ENCODE results near the gene BEX1.

The BEX1 gene

GRCh38 chrX:103017542-103017941 is 46.4 kb downstream of the BEX1 start:
- H4K20me1 ChIP-seq (ENCODE audit: insufficient read depth, low read length) = no peaks in the 10 kb centered on the region
- no peaks in the 10 kb centered on the region for H3K27me3 ChIP-seq (ENCODE audit: insufficient read depth, low read length, poor library complexity)

GRCh38 chrX:103012945-103013344 is 51.0 kb downstream of the BEX1 start:
- Histone ChIP-seq H3K4me1 (ENCODE audit: insufficient read depth, low read length) (no peaks in the 10 kb centered on the region), H3K27ac (ENCODE audit: low read length) (no peak overlapping the region), H3K9ac (ENCODE audit: low read depth, low read length) (no peak overlapping the region), H2AFZ (ENCODE audit: low read depth, low read length) (no peak overlapping the region), H3K27me3 (ENCODE audit: insufficient read depth, low read length, poor library complexity) (no peaks in the 10 kb centered on the region), H3K79me2 (ENCODE audit: insufficient read depth, low read length) (no peaks in the 10 kb centered on the region), H3K4me3 (ENCODE audit: low read depth in 1 of 2, low read length in 2 of 2) (no peak overlapping the region), H4K20me1 (ENCODE audit: insufficient read depth, low read length) (no peaks in the 10 kb centered on the region), H3K36me3 (ENCODE audit: insufficient read depth, low read length) (no peaks in the 10 kb centered on the region), H3K4me2 (ENCODE audit: insufficient read depth, low read length) (no peak overlapping the region), H3K9me3 (ENCODE audit: insufficient read depth, low read length, severe bottlenecking) (no peaks in the 10 kb centered on the region)
- TF ChIP-seq CTCF (IDR thresholded peaks at IDR 0.05; ENCODE audit: borderline replicate concordance, extremely low read depth, low read length, poor library complexity, severe bottlenecking) (no peak), EZH2 (IDR thresholded peaks at IDR 0.05; ENCODE audit: borderline replicate concordance, low read depth, low read length, severe bottlenecking) (no peak)
- ATAC-seq (ENCODE audit: insufficient read depth, low read depth) (no peak), DNase-seq (no peak)

More at GRCh38 chrX:103017542-103017941, 46.4 kb downstream of the BEX1 start:
- TF ChIP-seq CTCF (IDR thresholded peaks at IDR 0.05; ENCODE audit: borderline replicate concordance, extremely low read depth, low read length, poor library complexity, severe bottlenecking) (no peak), EZH2 (IDR thresholded peaks at IDR 0.05; ENCODE audit: borderline replicate concordance, low read depth, low read length, severe bottlenecking) (no peak)
- H3K27ac ChIP-seq (ENCODE audit: low read length) = no peak overlapping the region
- no peak overlapping the region for H3K4me3 ChIP-seq (ENCODE audit: low read depth in 1 of 2, low read length in 2 of 2)
- H2AFZ ChIP-seq (ENCODE audit: low read depth, low read length) = no peak overlapping the region
- H3K36me3 ChIP-seq (ENCODE audit: insufficient read depth, low read length) = no peaks in the 10 kb centered on the region
- H3K79me2 ChIP-seq (ENCODE audit: insufficient read depth, low read length) = no peaks in the 10 kb centered on the region
- ATAC-seq (ENCODE audit: insufficient read depth, low read depth) (no peak), DNase-seq (no peak)
- H3K4me2 ChIP-seq (ENCODE audit: insufficient read depth, low read length) = no peak overlapping the region
- H3K4me1 ChIP-seq (ENCODE audit: insufficient read depth, low read length) = no peaks in the 10 kb centered on the region
- H3K9me3 ChIP-seq (ENCODE audit: insufficient read depth, low read length, severe bottlenecking) = no peaks in the 10 kb centered on the region
- no peak overlapping the region for H3K9ac ChIP-seq (ENCODE audit: low read depth, low read length)
